CD14-positive monocyte (primary cell): ENCODE measurements around the gene NACA2. TPM values are rescaled to one million over a fixed set of nuclear protein-coding genes. Genes with fewer than 3 reads are reported as not detected.

Experiments used
- DNase-seq, 3 donors: peaks; one replicate each; pipeline ENCODE4 v3.0.0-alpha.2; 2011 to 2022
- H2AFZ ChIP-seq: 2 replicates; pipeline ENCODE4 v1.6.0; 2012; ENCODE audit warnings: mild to moderate bottlenecking, low read depth, low read length, inconsistent platforms; ENCODE audit not compliant: insufficient read depth, poor library complexity, severe bottlenecking
- H3K27ac ChIP-seq, 2 donors: 1 replicate in 1 of 2; 2 replicates in 1 of 2; pipeline ENCODE4 v1.5.1; 2012 to 2013; ENCODE audit warnings: low read length in 2 of 2, control low read depth in 1 of 2, inconsistent platforms in 1 of 2, low read depth in 1 of 2, mild to moderate bottlenecking in 1 of 2
- H3K27me3 ChIP-seq, 2 donors: one replicate each; pipeline versions ENCODE4 v1.6.0 to v1.6.1; 2011 to 2013; ENCODE audit warnings: low read length in 2 of 2; ENCODE audit not compliant: control insufficient read depth in 2 of 2, insufficient read depth in 2 of 2
- H3K36me3 ChIP-seq, 2 donors: replicated peaks in 1 of 2; 1 replicate in 1 of 2; 2 replicates in 1 of 2; pipeline versions ENCODE4 v1.5.1 to v1.6.1; 2012 to 2013; ENCODE audit warnings: low read length in 2 of 2, control low read depth in 1 of 2, inconsistent platforms in 1 of 2, mild to moderate bottlenecking in 1 of 2; ENCODE audit not compliant: insufficient read depth in 2 of 2, control insufficient read depth in 1 of 2
- H3K4me1 ChIP-seq, 2 donors: 1 replicate in 1 of 2; 2 replicates in 1 of 2; pipeline versions ENCODE4 v1.5.1 to v1.6.1; 2012 to 2013; ENCODE audit warnings: low read length in 2 of 2, control low read depth in 1 of 2, inconsistent platforms in 1 of 2, mild to moderate bottlenecking in 1 of 2, moderate library complexity in 1 of 2; ENCODE audit not compliant: insufficient read depth in 2 of 2, control insufficient read depth in 1 of 2
- H3K4me2 ChIP-seq: replicated peaks from 2 replicates; pipeline ENCODE3; 2012; ENCODE audit warnings: low read length, moderate library complexity, mild to moderate bottlenecking; ENCODE audit not compliant: poor library complexity, severe bottlenecking; ENCODE audit errors: extremely low read depth
- H3K4me3 ChIP-seq, 3 experiments: fragments of 200-600 bp in 1 of 3; sonication (generic) in 1 of 3; replicated peaks in 1 of 3; 1 replicate in 2 of 3; 2 replicates in 1 of 3; pipeline ENCODE4 v1.5.1; 2011 to 2013; ENCODE audit warnings: low read length in 3 of 3, mild to moderate bottlenecking in 3 of 3, control low read depth in 2 of 3, low read depth in 2 of 3, inconsistent platforms in 1 of 3, moderate library complexity in 1 of 3
- H3K79me2 ChIP-seq: 2 replicates; pipeline ENCODE4 v1.6.0; 2012; ENCODE audit warnings: mild to moderate bottlenecking, control low read depth, inconsistent platforms, low read length, moderate library complexity; ENCODE audit not compliant: insufficient read depth
- H3K9ac ChIP-seq: 2 replicates; pipeline ENCODE4 v1.6.0; 2017; ENCODE audit warnings: low read length, mild to moderate bottlenecking; ENCODE audit not compliant: insufficient read depth, poor library complexity, severe bottlenecking
- H3K9me3 ChIP-seq, 2 donors: replicated peaks in 1 of 2; 1 replicate in 1 of 2; 2 replicates in 1 of 2; pipeline versions ENCODE4 v1.5.1 to v1.6.1; 2012 to 2013; ENCODE audit warnings: low read length in 2 of 2, control low read depth in 1 of 2; ENCODE audit not compliant: control insufficient read depth in 1 of 2, insufficient read depth in 1 of 2
- H4K20me1 ChIP-seq: 2 replicates; pipeline ENCODE4 v1.6.0; 2012; ENCODE audit warnings: mild to moderate bottlenecking, low read length, control low read depth, moderate library complexity; ENCODE audit not compliant: insufficient read depth
- H3K27ac Mint-ChIP-seq, 7 donors: one replicate each; pipeline ENCODE4 v1.8.0; 2020; ENCODE audit warnings: mild to moderate bottlenecking in 7 of 7, mixed read lengths in 7 of 7, moderate library complexity in 6 of 7, inconsistent platforms in 2 of 7
- H3K27me3 Mint-ChIP-seq, 3 donors: one replicate each; pipeline ENCODE4 v1.8.0; 2021 to 2022; ENCODE audit warnings: low read depth in 3 of 3, mild to moderate bottlenecking in 3 of 3, mixed read lengths in 3 of 3, moderate library complexity in 3 of 3, inconsistent platforms in 1 of 3
- H3K36me3 Mint-ChIP-seq, 2 donors: one replicate each; pipeline ENCODE4 v1.8.0; 2020; ENCODE audit warnings: mixed read lengths in 2 of 2, inconsistent platforms in 1 of 2, mild to moderate bottlenecking in 1 of 2
- H3K4me1 Mint-ChIP-seq: one replicate; pipeline ENCODE4 v1.8.0; 2020; ENCODE audit warnings: mild to moderate bottlenecking, mixed read lengths
- H3K4me3 Mint-ChIP-seq, 2 donors: one replicate each; pipeline ENCODE4 v1.8.0; 2020; ENCODE audit warnings: mild to moderate bottlenecking in 2 of 2, mixed read lengths in 2 of 2, moderate library complexity in 1 of 2
- H3K9me3 Mint-ChIP-seq, 7 donors: one replicate each; pipeline ENCODE4 v1.8.0; 2020 to 2022; ENCODE audit warnings: mixed read lengths in 7 of 7, mild to moderate bottlenecking in 6 of 7, moderate library complexity in 6 of 7, inconsistent platforms in 2 of 7
- WGBS: methylation state at CpG from one replicate; pipeline ENCODE4 v1.1.5; 2013; ENCODE audit warnings: missing lambda C conversion rate; ENCODE audit not compliant: insufficient coverage; 5-methylcytosine and 5-hydroxymethylcytosine counted together
- intact Hi-C, 2 donors: fragments of 100-400 bp; cut with micrococcal nuclease; formaldehyde crosslinking; loops; one replicate each; pipeline versions ENCODE4 v1.15.0 to v1.15.1; 2023
- polyA plus RNA-seq, 3 donors: library from polyadenylated mRNA; depleted of rRNA in 1 of 3; unstranded in 2 of 3; stranded (reverse) in 1 of 3; fragments of 300-500 nt in 2 of 3; fragments of >200 nt in 1 of 3; fragmentation: Illumina TruSeq in 2 of 3; gene quantifications; 1 replicate in 2 of 3; 2 replicates in 1 of 3; pipeline ENCODE4 v1.2.3, GENCODE V29; 2012 to 2021
- TF ChIP-seq, protein P1 (sequence below): fragments of 200-600 bp; IDR thresholded peaks from one replicate; pipeline ENCODE4 v1.8.0; 2022; ENCODE audit warnings: antibody characterized with exemption, mild to moderate bottlenecking

Gene NACA2
- polyA plus RNA-seq, 3 donors = not detected

DNA sequence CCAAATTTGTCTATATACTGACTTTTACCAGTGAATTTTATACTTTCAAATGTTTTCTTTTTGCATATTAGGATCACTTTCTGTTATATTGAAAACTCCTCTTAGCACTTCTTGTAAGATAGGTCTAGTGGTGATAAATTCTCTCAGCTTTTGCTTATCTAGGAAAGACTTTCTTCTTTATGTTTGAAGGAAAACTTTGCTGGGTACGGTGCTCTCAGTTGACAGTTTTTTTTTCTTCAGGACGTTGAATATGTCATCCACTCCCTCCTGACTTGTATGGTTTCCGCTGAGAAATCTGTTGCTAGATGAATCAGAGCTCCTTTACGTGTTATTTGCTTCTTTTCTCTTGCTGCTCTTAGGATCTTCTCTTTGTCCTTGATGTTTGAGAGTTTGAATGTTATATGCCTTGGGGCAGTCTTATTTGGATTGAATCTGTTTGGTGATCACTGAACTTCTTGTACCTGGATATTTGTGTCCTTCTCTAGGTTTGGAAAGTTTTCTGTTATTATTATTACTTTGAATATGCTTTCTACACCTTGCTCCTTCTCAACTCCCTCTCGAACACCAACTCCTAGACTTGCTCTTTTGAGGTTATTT, 44.0 kb upstream of the NACA2 start:
- Histone ChIP-seq H3K4me3 (no peak overlapping the region), H3K27ac (no peak overlapping the region), H3K79me2 (no peaks in the 10 kb centered on the region), H3K4me2 (no peak overlapping the region), H3K4me1 (no peaks in the 10 kb centered on the region), H3K9me3 (no peaks in the 10 kb centered on the region), H4K20me1 (no peaks in the 10 kb centered on the region), H3K36me3 (no peaks in the 10 kb centered on the region), H3K9ac (no peak overlapping the region), H3K27me3 (no peaks in the 10 kb centered on the region), H2AFZ (no peak overlapping the region)
- no peak for DNase-seq
- no peak overlapping the region for H3K4me3 Mint-ChIP-seq
- intact Hi-C loops = loop anchor here (5.0 kb wide), 1 partner anchor 202 kb away; no protein-coding TSS in a partner anchor
- no peak overlapping the region for H3K27ac Mint-ChIP-seq
- H3K9me3 Mint-ChIP-seq = peaks cover 0 to 4% (median 3%) of the 10 kb centered on the region in 7 donors
- no peaks in the 10 kb centered on the region for H3K36me3 Mint-ChIP-seq
- no peaks in the 10 kb centered on the region for H3K4me1 Mint-ChIP-seq
- no CpG with 5 or more reads among the region's 5 CpGs for WGBS
- peaks cover 0 to 6% (median 2%) of the 10 kb centered on the region in 3 donors for H3K27me3 Mint-ChIP-seq
- TF ChIP-seq, protein P1, sequence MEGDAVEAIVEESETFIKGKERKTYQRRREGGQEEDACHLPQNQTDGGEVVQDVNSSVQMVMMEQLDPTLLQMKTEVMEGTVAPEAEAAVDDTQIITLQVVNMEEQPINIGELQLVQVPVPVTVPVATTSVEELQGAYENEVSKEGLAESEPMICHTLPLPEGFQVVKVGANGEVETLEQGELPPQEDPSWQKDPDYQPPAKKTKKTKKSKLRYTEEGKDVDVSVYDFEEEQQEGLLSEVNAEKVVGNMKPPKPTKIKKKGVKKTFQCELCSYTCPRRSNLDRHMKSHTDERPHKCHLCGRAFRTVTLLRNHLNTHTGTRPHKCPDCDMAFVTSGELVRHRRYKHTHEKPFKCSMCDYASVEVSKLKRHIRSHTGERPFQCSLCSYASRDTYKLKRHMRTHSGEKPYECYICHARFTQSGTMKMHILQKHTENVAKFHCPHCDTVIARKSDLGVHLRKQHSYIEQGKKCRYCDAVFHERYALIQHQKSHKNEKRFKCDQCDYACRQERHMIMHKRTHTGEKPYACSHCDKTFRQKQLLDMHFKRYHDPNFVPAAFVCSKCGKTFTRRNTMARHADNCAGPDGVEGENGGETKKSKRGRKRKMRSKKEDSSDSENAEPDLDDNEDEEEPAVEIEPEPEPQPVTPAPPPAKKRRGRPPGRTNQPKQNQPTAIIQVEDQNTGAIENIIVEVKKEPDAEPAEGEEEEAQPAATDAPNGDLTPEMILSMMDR = no peak

DNA sequence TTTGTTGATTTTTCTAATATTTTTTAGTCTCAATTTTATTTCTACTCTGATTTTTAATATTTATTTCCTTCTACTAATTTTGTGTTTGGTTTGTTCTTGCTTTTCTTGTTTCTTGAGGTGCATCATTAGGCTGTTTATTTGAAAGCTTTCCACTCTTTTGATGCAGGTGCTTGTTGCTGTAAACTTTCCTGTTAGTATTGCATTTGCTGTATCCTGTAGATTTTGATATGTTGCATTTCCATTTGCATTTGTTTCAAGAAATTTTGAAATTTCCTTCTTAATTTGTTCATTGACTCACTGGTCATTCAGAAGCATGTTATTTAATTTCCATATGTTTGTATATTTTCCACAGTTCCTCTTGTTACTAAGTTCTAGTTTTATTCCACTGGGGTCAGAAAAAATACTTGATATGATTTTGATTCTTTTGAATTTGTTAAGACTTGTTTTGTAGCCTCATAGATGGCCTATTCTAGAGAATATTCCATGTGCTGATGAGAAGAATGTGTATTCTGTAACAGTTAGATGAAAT, 43.1 kb upstream of the NACA2 start:
- Histone ChIP-seq H4K20me1 (no peaks in the 10 kb centered on the region), H3K4me3 (no peak overlapping the region), H3K4me1 (no peaks in the 10 kb centered on the region), H3K27me3 (no peaks in the 10 kb centered on the region), H3K9me3 (no peaks in the 10 kb centered on the region), H3K4me2 (no peak overlapping the region), H3K79me2 (no peaks in the 10 kb centered on the region), H2AFZ (no peak overlapping the region), H3K27ac (no peak overlapping the region), H3K9ac (no peak overlapping the region), H3K36me3 (no peaks in the 10 kb centered on the region)
- DNase-seq = no peak
- no peak overlapping the region for H3K4me3 Mint-ChIP-seq
- intact Hi-C loops = no loop called here
- H3K27ac Mint-ChIP-seq = no peak overlapping the region
- TF ChIP-seq, protein P1 = no peak
- no peaks in the 10 kb centered on the region for H3K36me3 Mint-ChIP-seq
- H3K9me3 Mint-ChIP-seq = peaks cover 0 to 4% (median 3%) of the 10 kb centered on the region in 7 donors
- peaks cover 0 to 4% (median 2%) of the 10 kb centered on the region in 3 donors for H3K27me3 Mint-ChIP-seq
- no peaks in the 10 kb centered on the region for H3K4me1 Mint-ChIP-seq
